GM23338 (cell line): ENCODE data around the gene RAMACL. TPM values are rescaled to one million over a fixed set of nuclear protein-coding genes. Genes with fewer than 3 reads are reported as not detected.

Experiments used
- ATAC-seq: fragments of 200-7000 bp; cut with Tn5 transposase; 3 replicates; pipeline ENCODE4 v1.9.1; 2020
- DNase-seq: peaks from one replicate; pipeline ENCODE4 v3.0.0-alpha.2; 2015; ENCODE audit warnings: low spot score
- H2AFZ ChIP-seq: fragments of 200-600 bp; sonication (generic); 2 replicates; pipeline ENCODE4 v1.8.0; 2016; ENCODE audit warnings: antibody characterized with exemption, mild to moderate bottlenecking, moderate library complexity
- H3F3A ChIP-seq: fragments of 200-600 bp; sonication (generic); replicated peaks from 2 replicates; pipeline ENCODE4 v1.8.0; 2017; ENCODE audit warnings: antibody characterized with exemption, mixed run types, low read depth
- H3K27ac ChIP-seq: fragments of 200-600 bp; sonication (generic); 2 replicates; pipeline ENCODE4 v1.6.1; 2016; ENCODE audit warnings: low read depth
- H3K27me3 ChIP-seq: fragments of 200-600 bp; sonication (generic); 2 replicates; pipeline ENCODE4 v1.8.0; 2016; ENCODE audit warnings: mild to moderate bottlenecking, mixed run types, moderate library complexity; ENCODE audit not compliant: insufficient read depth
- H3K36me3 ChIP-seq: fragments of 200-600 bp; sonication (generic); 2 replicates; pipeline ENCODE4 v1.8.0; 2016; ENCODE audit warnings: mild to moderate bottlenecking; ENCODE audit not compliant: insufficient read depth
- H3K4me1 ChIP-seq: fragments of 200-600 bp; sonication (generic); 2 replicates; pipeline ENCODE4 v1.8.0; 2016; ENCODE audit warnings: mild to moderate bottlenecking, moderate library complexity; ENCODE audit not compliant: insufficient read depth
- H3K4me2 ChIP-seq: fragments of 200-600 bp; sonication (generic); 2 replicates; pipeline ENCODE4 v1.7.1; 2017; ENCODE audit warnings: mixed run types
- H3K4me3 ChIP-seq: fragments of 200-600 bp; sonication (generic); 2 replicates; pipeline ENCODE4 v1.6.1; 2016; ENCODE audit warnings: mixed run types
- H3K79me2 ChIP-seq: fragments of 200-600 bp; sonication (generic); replicated peaks from 2 replicates; pipeline ENCODE4 v1.8.0; 2017; ENCODE audit warnings: mild to moderate bottlenecking; ENCODE audit not compliant: insufficient read depth
- H3K9me2 ChIP-seq: fragments of 200-600 bp; sonication (generic); 2 replicates; pipeline ENCODE4 v1.8.0; 2017; ENCODE audit not compliant: insufficient read depth
- H4K20me1 ChIP-seq: fragments of 200-600 bp; sonication (generic); replicated peaks from 2 replicates; pipeline ENCODE4 v1.8.0; 2017; ENCODE audit warnings: mild to moderate bottlenecking; ENCODE audit not compliant: insufficient read depth
- H3K27ac Mint-ChIP-seq: 2 replicates; pipeline ENCODE4 v1.8.0; 2020; ENCODE audit warnings: inconsistent platforms, mild to moderate bottlenecking, moderate library complexity, mixed read lengths
- H3K27me3 Mint-ChIP-seq: 3 replicates; pipeline ENCODE4 v1.8.0; 2022; ENCODE audit warnings: low read depth, mild to moderate bottlenecking, moderate library complexity, mixed read lengths, inconsistent platforms; ENCODE audit not compliant: insufficient read depth, poor library complexity
- H3K36me3 Mint-ChIP-seq: 3 replicates; pipeline ENCODE4 v1.8.0; 2021; ENCODE audit warnings: low read depth, mild to moderate bottlenecking, inconsistent platforms, moderate library complexity, mixed read lengths
- H3K4me1 Mint-ChIP-seq: 3 replicates; pipeline ENCODE4 v1.8.0; 2020; ENCODE audit warnings: mild to moderate bottlenecking, inconsistent platforms, mixed read lengths
- H3K4me3 Mint-ChIP-seq: 3 replicates; pipeline ENCODE4 v1.8.0; 2021; ENCODE audit warnings: moderate library complexity, mild to moderate bottlenecking, inconsistent platforms, mixed read lengths
- H3K9me3 Mint-ChIP-seq: 3 replicates; pipeline ENCODE4 v1.8.0; 2020; ENCODE audit warnings: moderate library complexity, mild to moderate bottlenecking, inconsistent platforms, mixed read lengths
- CREB1 ChIP-seq: fragments of 250-450 bp; sonication (Bioruptor Pico); IDR thresholded peaks from 2 replicates; pipeline ENCODE4 v1.5.0; 2020; ENCODE audit warnings: low read depth, mild to moderate bottlenecking, moderate library complexity
- ETS1 ChIP-seq: IDR thresholded peaks from 2 replicates; pipeline ENCODE4 v1.6.1; 2016; ENCODE audit warnings: antibody characterized with exemption
- ZNF114 ChIP-seq: fragments of 250-450 bp; sonication (Bioruptor Pico); IDR thresholded peaks from 2 replicates; pipeline ENCODE4 v1.5.0; 2020; ENCODE audit warnings: mild to moderate bottlenecking, moderate library complexity
- ZNF331 ChIP-seq: fragments of 250-450 bp; sonication (Bioruptor Pico); IDR thresholded peaks from 2 replicates; pipeline ENCODE4 v1.5.0; 2020; ENCODE audit warnings: low read depth, mild to moderate bottlenecking, moderate library complexity
- ZNF462 ChIP-seq: fragments of 250-450 bp; sonication (Bioruptor Pico); IDR thresholded peaks from 2 replicates; pipeline ENCODE4 v1.5.0; 2020; ENCODE audit warnings: mild to moderate bottlenecking, moderate library complexity
- polyA plus RNA-seq: library from polyadenylated mRNA; unstranded; fragments of >200 nt; fragmentation: Nextera tagmentation; extraction: Ambion mirVana; gene quantifications from 2 replicates; pipeline ENCODE4 v1.2.1, GENCODE V29; 2016
- total RNA-seq: library from RNA; depleted of rRNA; stranded (reverse); fragments of >200 nt; shearing (Covaris generic); gene quantifications from 2 replicates; pipeline ENCODE4 v1.2.3, GENCODE V29; 2014
- TF ChIP-seq, protein P1 (sequence below), 2 experiments: fragments of 200-600 bp in 1 of 2; sonication (generic) in 1 of 2; conservative IDR thresholded peaks; 2 replicates each; pipeline versions ENCODE4 v1.5.1 to v1.6.1; 2016 to 2017; ENCODE audit warnings: antibody characterized with exemption in 2 of 2, low read depth in 2 of 2, mild to moderate bottlenecking in 2 of 2, moderate library complexity in 1 of 2

The RAMACL gene
- total and polyA plus RNA-seq, 2 experiments from 2014 or later = 0.61 to 4.0 TPM

DNA sequence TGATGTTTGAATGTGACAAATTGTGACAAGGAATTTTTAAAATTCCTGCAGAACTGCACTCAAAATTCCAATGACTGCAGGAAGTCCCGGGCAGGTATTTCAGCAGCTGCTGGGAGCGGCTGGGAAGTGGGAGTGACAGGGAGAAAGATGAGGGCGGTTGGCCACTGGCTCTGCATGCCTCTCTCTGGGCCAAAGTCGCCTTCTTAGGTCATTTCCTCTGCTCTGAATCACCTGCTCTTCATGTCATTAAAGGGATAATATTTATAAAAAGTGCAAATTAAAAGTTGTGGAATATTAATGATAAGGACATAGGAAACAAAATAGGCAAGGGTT is 43.9 kb downstream of the RAMACL start:
- no peak overlapping the region for H3K4me2 ChIP-seq
- Mint-ChIP-seq H3K4me1 (peaks cover 51% of the 10 kb centered on the region), H3K27me3 (peaks cover 14% of the 10 kb centered on the region), H3K36me3 (no peaks in the 10 kb centered on the region), H3K27ac (peak overlapping the region; percentile 54), H3K4me3 (no peak overlapping the region), H3K9me3 (no peaks in the 10 kb centered on the region)
- TF ChIP-seq CREB1 (CRISPR knock-in tag) = peak; percentile 17; the same call in 1 of the 2 replicates
- TF ChIP-seq, protein P1, sequence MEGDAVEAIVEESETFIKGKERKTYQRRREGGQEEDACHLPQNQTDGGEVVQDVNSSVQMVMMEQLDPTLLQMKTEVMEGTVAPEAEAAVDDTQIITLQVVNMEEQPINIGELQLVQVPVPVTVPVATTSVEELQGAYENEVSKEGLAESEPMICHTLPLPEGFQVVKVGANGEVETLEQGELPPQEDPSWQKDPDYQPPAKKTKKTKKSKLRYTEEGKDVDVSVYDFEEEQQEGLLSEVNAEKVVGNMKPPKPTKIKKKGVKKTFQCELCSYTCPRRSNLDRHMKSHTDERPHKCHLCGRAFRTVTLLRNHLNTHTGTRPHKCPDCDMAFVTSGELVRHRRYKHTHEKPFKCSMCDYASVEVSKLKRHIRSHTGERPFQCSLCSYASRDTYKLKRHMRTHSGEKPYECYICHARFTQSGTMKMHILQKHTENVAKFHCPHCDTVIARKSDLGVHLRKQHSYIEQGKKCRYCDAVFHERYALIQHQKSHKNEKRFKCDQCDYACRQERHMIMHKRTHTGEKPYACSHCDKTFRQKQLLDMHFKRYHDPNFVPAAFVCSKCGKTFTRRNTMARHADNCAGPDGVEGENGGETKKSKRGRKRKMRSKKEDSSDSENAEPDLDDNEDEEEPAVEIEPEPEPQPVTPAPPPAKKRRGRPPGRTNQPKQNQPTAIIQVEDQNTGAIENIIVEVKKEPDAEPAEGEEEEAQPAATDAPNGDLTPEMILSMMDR (conservative IDR thresholded peaks at IDR 0.05; ENCODE audit: low read depth in 2 of 2) = no peak
- no peaks in the 10 kb centered on the region for H3F3A ChIP-seq
- no peak overlapping the region; the same call in 1 of the 2 replicates for H3K27ac ChIP-seq
- H3K79me2 ChIP-seq = peaks cover 21% of the 10 kb centered on the region
- ATAC-seq = peak; percentile 80
- H3K27me3 ChIP-seq = no peaks in the 10 kb centered on the region
- no peak overlapping the region for H3K4me3 ChIP-seq
- H3K9me2 ChIP-seq = no peaks in the 10 kb centered on the region
- H2AFZ ChIP-seq = no peak overlapping the region
- no peaks in the 10 kb centered on the region for H3K36me3 ChIP-seq
- peaks cover 21% of the 10 kb centered on the region for H3K4me1 ChIP-seq
- DNase-seq = peak; percentile 84
- H4K20me1 ChIP-seq = peaks cover 5% of the 10 kb centered on the region; the same call in 1 of the 2 replicates

DNA sequence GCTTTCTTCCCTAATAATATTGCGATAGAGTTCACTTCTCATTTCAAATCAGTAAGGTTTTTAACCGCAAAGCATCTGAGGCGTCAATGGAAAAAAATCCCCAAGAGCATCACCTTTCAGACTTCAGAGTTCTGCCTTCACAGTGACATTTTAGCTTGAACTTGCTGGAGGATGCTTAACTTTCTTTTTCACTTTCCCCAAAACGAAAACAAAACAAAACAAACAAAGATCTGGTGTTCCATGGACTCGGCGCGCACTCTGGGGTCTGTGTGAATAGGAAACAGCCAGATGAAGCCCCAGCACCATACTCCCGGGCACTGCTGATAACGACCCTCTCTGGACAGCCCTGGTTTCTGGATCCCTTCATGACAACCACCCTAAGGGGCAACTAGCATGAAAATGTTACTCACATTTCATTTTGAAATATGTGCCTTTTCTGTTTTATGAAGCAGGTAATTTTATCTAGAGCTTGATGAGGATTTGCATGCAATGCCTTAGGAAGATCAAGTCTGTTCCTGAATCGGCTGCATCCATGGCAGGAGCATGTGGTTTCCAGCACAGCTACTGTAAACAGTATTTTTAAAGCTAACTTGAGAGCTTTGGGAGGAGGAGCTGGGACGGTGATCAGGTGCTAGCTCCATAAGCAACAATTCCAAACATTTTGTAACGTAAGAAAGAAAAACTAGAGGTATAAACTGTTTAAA is 44.5 kb downstream of the RAMACL start:
- no peak overlapping the region for H3K4me3 ChIP-seq
- H3K36me3 ChIP-seq = no peaks in the 10 kb centered on the region
- no peaks in the 10 kb centered on the region for H3K9me3 Mint-ChIP-seq
- ATAC-seq (peak; percentile 19; the same call in 2 of the 3 replicates), DNase-seq (no peak)
- H3K27ac ChIP-seq = peak overlapping the region; percentile 23; the same call in 1 of the 2 replicates
- peaks cover 21% of the 10 kb centered on the region for H3K4me1 ChIP-seq
- no peaks in the 10 kb centered on the region for H3K9me2 ChIP-seq
- no peak overlapping the region for H2AFZ ChIP-seq
- H3K4me3 Mint-ChIP-seq = no peak overlapping the region; the same call in 2 of the 3 replicates
- H4K20me1 ChIP-seq = peaks cover 5% of the 10 kb centered on the region; the same call in 1 of the 2 replicates
- H3K27ac Mint-ChIP-seq = peak overlapping the region; percentile 54
- peaks cover 51% of the 10 kb centered on the region for H3K4me1 Mint-ChIP-seq
- peaks cover 14% of the 10 kb centered on the region for H3K27me3 Mint-ChIP-seq
- no peaks in the 10 kb centered on the region for H3F3A ChIP-seq
- no peak overlapping the region for H3K4me2 ChIP-seq
- H3K79me2 ChIP-seq = peaks cover 18% of the 10 kb centered on the region
- H3K27me3 ChIP-seq = no peaks in the 10 kb centered on the region
- no peaks in the 10 kb centered on the region for H3K36me3 Mint-ChIP-seq
- no peak for TF ChIP-seq ZNF462 (CRISPR knock-in tag)
- TF ChIP-seq ZNF331 (CRISPR knock-in tag) = no peak
- TF ChIP-seq ZNF114 (CRISPR knock-in tag) = no peak
- TF ChIP-seq, protein P1 (conservative IDR thresholded peaks at IDR 0.05; ENCODE audit: low read depth in 2 of 2) = no peak
- no peak for TF ChIP-seq ETS1
